GM12878 (cell line): Measurements from ENCODE around the gene VPS45.

Source experiments
- ATF7 ChIP-seq: fragments of 450-650 bp; IDR thresholded peaks from 2 replicates; pipeline ENCODE4 v1.6.1; 2016; ENCODE audit warnings: low read depth, mild to moderate bottlenecking
- BMI1 ChIP-seq: fragments of 450-650 bp; IDR thresholded peaks from 2 replicates; pipeline ENCODE4 v1.6.1; 2016; ENCODE audit warnings: mild to moderate bottlenecking, moderate library complexity, borderline replicate concordance
- CREB1 ChIP-seq: IDR thresholded peaks from 2 replicates; pipeline ENCODE4 v1.6.1; 2012; ENCODE audit warnings: low read depth, mild to moderate bottlenecking, inconsistent platforms
- CTCF ChIP-seq, 3 experiments: IDR thresholded peaks in 2 of 3; conservative IDR thresholded peaks in 1 of 3; 2 replicates each; pipeline ENCODE4 v1.5.1; 2011; ENCODE audit warnings: low read depth in 3 of 3, low read length in 3 of 3, mild to moderate bottlenecking in 3 of 3, control low read depth in 2 of 3, moderate library complexity in 2 of 3, inconsistent platforms in 1 of 3, mixed read lengths in 1 of 3; ENCODE audit not compliant: control insufficient read depth in 2 of 3, insufficient read depth in 1 of 3; ENCODE audit errors: extremely low read depth in 1 of 3
- NFIC ChIP-seq: IDR thresholded peaks from 2 replicates; pipeline ENCODE4 v1.6.1; 2012; ENCODE audit warnings: low read depth, mild to moderate bottlenecking, inconsistent platforms, low read length, moderate library complexity
- NFXL1 ChIP-seq: fragments of 450-650 bp; IDR thresholded peaks from 2 replicates; pipeline ENCODE4 v1.6.1; 2017; ENCODE audit warnings: antibody characterized with exemption, mild to moderate bottlenecking, borderline replicate concordance
- NR2C2 ChIP-seq: IDR thresholded peaks from 2 replicates; pipeline ENCODE4 v1.6.1; 2011; ENCODE audit warnings: borderline replicate concordance, low read depth; ENCODE audit not compliant: control insufficient read depth, insufficient read length
- POLR2A ChIP-seq: IDR thresholded peaks from 2 replicates; pipeline ENCODE4 v1.6.1; 2011; ENCODE audit warnings: low read depth, mild to moderate bottlenecking, low read length
- TCF12 ChIP-seq: IDR thresholded peaks from 2 replicates; pipeline ENCODE4 v1.6.1; 2011; ENCODE audit warnings: low read depth, mild to moderate bottlenecking, low read length
- USF1 ChIP-seq: IDR thresholded peaks from 2 replicates; pipeline ENCODE4 v1.6.1; 2011; ENCODE audit warnings: borderline replicate concordance, low read depth, mild to moderate bottlenecking, moderate library complexity, mixed read lengths, low read length; ENCODE audit not compliant: insufficient read depth; ENCODE audit errors: extremely low read length
- ZNF274 ChIP-seq: IDR thresholded peaks from one replicate; pipeline ENCODE4 v1.8.0; 2011; ENCODE audit not compliant: insufficient read length, insufficient read depth

- TF ChIP-seq CTCF (IDR thresholded peaks at IDR 0.05 in 2 of 3, conservative IDR thresholded peaks at IDR 0.05 in 1 of 3; ENCODE audit: control insufficient read depth in 2 of 3, extremely low read depth in 1 of 3, insufficient read depth in 1 of 3, low read depth in 3 of 3, low read length in 3 of 3) (no peak), POLR2A (no peak), NFXL1 (no peak), NFIC (no peak), CREB1 (no peak), ATF7 (no peak), BMI1 (no peak), USF1 (no peak), ZNF274 (no peak), NR2C2 (no peak), TCF12 (no peak)
Measured at GRCh38 chr1:150182247-150182646, 114.7 kb downstream of the VPS45 start.
